NB4 (cell line): Measurements from ENCODE around the gene BRWD1.

Experiments used
- DNase-seq: peaks from one replicate; pipeline ENCODE4 v3.0.0; 2010; ENCODE audit warnings: low read depth
- H3K4me3 ChIP-seq: one replicate; pipeline ENCODE4 v1.5.1; 2011; ENCODE audit warnings: mild to moderate bottlenecking, low read depth, low read length, moderate library complexity
- MYC ChIP-seq: IDR thresholded peaks from 2 replicates; pipeline ENCODE4 v1.6.1; 2011; ENCODE audit warnings: low read depth, low read length
- POLR2A ChIP-seq: IDR thresholded peaks from 2 replicates; pipeline ENCODE4 v1.6.1; 2011; ENCODE audit warnings: mild to moderate bottlenecking; ENCODE audit not compliant: insufficient read length; ENCODE audit errors: extremely low read depth
- TF ChIP-seq, protein P1 (sequence below): IDR thresholded peaks from 2 replicates; pipeline ENCODE4 v1.6.1; 2011; ENCODE audit warnings: low read depth, low read length
- TF ChIP-seq, protein P2 (sequence below): IDR thresholded peaks from one replicate; pipeline ENCODE4 v1.5.1; 2012; ENCODE audit warnings: low read depth, low read length

The BRWD1 gene

DNA sequence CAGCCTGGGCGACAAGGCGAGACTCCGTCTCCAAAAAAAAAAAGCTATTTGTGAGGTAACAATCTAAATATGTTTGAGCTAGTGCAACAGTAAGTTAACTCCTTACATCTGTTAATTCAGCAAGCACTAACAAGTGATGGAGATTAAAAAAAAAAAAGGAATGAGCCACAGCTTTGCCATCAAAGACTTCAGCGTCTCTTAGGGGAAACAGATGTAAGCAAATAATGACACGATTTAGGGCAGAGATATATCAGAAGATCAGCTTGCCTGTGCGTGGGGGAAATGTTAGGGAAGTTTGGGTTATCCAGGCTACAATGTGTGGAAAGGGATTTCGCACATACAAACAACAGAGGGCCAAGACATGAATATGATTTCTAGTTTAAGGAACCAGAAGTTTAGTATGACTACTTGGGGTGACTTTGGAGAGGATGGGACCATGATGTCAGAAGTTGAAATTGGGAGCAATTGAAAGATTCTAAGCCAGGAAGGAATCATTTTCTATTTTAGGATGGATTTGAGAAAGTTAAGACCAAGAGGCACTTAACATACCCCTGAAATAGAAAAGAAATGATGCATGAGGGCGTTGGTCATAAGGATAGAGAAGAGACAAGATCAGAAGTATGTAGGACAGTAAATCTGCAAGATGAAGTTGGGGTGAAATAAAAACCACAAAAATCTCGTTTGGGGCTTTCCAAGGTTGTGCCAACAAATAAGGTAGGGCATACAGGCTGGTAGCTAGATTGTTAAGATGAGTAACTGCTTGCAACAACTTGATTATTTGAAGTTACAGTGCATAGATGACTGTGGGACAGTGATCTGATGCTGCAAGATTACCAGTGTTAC, 2.4 kb upstream of the BRWD1 start:
- TF ChIP-seq MYC, result no peak
- TF ChIP-seq, protein P1, sequence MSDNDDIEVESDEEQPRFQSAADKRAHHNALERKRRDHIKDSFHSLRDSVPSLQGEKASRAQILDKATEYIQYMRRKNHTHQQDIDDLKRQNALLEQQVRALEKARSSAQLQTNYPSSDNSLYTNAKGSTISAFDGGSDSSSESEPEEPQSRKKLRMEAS, result no peak
- TF ChIP-seq, protein P2, sequence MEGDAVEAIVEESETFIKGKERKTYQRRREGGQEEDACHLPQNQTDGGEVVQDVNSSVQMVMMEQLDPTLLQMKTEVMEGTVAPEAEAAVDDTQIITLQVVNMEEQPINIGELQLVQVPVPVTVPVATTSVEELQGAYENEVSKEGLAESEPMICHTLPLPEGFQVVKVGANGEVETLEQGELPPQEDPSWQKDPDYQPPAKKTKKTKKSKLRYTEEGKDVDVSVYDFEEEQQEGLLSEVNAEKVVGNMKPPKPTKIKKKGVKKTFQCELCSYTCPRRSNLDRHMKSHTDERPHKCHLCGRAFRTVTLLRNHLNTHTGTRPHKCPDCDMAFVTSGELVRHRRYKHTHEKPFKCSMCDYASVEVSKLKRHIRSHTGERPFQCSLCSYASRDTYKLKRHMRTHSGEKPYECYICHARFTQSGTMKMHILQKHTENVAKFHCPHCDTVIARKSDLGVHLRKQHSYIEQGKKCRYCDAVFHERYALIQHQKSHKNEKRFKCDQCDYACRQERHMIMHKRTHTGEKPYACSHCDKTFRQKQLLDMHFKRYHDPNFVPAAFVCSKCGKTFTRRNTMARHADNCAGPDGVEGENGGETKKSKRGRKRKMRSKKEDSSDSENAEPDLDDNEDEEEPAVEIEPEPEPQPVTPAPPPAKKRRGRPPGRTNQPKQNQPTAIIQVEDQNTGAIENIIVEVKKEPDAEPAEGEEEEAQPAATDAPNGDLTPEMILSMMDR, result no peak
- no peak for TF ChIP-seq POLR2A
- DNase-seq, result no peak
- H3K4me3 ChIP-seq, result no peak overlapping the region

DNA sequence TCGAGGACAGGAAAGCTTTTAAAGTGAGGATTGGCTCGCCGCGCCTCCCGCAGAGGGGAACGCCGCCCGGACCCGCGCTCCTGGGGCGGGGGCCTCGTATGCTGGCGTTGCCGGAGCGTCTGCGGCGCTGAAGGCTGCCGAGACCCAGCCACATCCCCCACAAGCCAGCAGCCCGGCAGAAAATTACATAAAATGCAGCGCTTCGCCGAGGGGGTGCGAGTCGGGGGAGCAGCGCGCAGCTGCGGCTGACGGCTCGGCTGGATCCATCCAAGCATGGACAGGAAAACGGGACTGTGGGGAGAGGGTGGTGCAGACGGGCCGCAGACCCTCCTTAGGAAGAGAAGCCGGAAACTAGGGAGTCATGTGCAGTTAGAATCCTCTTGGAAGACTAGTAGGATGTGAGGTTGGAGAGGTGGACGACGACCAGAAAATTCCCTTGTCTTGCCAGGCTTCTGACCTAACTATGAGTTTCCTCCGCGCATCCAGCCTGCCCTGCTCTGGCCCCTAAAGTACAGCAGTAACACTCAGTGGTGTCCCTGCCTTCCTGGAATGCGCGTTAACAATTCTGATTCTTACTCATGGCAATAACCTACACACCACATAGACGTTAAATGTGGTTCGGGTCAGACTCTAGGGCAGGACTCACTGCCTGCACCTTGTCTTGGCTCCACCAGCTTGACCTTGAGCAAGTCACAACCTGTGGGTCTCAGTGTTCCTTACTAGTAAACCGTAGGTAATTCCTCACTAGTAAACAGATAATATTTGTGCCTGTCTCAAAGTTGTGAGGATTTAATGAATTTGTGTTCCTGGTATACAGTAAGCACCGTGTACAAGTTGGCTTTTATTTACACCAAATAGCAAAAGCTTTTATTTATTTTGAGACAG, 953 bp upstream of the BRWD1 start:
- no peak for TF ChIP-seq POLR2A
- TF ChIP-seq MYC, result no peak
- TF ChIP-seq, protein P2, result no peak
- TF ChIP-seq, protein P1, result no peak
- H3K4me3 ChIP-seq, result peak overlapping the region; percentile 88
- DNase-seq, result peak; percentile 75

DNA sequence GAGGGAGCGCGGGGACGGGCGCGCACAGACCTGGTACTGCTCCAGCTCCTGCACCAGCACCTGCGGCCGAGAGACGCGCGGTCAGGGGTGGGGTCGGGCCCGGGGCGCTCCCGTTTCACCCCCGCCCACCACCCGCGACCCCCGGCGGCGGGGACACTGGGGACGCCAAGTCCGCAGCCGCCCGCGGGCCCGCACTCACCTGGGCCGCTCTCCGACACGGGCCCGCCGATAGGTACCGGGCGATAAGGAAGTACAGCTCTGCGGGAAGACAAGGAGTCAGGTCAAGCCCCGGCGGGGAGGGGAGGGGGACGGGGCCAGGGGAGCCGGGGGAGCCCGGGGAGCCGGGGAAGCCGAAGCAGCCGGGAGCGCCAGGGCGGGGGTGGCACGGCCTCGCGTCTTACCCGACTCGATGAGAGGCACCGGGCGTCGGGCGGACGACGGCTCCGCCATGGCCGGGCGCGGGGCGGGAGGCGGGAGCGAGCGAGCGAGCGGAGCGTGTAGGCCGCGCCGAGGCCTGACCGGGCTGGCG, 326 bp downstream of the BRWD1 start:
- no peak for DNase-seq
- H3K4me3 ChIP-seq, result peak overlapping the region; percentile 60
- TF ChIP-seq, protein P2, result no peak
- TF ChIP-seq, protein P1, result no peak
- no peak for TF ChIP-seq POLR2A
- no peak for TF ChIP-seq MYC

DNA sequence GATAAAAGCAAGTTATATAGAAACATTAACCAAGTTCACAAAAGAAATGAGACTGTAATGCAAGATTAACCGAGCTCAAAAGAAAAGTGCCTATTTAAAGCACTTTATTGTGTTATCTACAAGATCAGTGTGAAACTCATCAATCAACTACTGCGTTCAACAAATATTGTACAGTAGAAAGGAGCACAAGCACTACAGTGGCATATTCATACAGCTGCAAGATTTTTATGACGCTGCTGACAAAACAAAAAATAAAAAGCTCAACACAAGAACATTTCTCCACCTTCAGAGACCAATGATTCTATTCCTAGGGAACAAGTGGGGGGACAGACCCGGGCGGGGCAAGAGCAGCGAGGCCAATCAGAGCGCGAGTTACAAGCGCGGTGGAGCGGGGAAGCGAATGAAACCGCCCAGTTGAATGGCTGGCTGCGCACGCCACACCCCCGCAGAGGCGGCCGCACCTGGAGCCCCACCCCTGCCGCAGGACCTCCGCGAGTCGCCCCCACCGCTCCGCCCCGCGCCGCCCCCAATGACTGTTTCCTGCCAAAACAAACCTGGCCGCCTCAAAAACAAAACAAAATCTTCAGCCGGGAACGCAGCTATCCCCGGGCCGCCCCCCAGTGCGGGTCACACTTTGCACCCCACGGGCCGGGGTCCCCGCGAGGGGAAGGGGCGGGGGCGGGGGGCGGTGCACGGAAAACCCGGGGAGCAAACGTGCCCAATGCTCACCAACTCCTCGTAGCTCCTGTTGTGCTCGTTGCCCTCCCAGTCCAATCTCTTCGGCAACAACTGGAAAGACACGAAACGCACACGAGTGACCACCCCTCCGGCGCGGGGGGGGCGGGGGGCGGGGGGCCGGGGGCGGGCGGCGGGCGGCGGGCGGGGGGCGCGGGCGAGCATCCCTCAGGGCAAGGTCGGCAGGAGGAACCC, 1.1 kb downstream of the BRWD1 start:
- peak overlapping the region; percentile 70 for H3K4me3 ChIP-seq
- TF ChIP-seq, protein P2, result no peak
- TF ChIP-seq POLR2A (peak; percentile 26), MYC (peak; percentile 42; the same call in 1 of the 2 replicates)
- TF ChIP-seq, protein P1, result 0 out of 2 replicates have a peak, but pooled peaks have one; percentile 21
- peak; percentile 92 for DNase-seq

DNA sequence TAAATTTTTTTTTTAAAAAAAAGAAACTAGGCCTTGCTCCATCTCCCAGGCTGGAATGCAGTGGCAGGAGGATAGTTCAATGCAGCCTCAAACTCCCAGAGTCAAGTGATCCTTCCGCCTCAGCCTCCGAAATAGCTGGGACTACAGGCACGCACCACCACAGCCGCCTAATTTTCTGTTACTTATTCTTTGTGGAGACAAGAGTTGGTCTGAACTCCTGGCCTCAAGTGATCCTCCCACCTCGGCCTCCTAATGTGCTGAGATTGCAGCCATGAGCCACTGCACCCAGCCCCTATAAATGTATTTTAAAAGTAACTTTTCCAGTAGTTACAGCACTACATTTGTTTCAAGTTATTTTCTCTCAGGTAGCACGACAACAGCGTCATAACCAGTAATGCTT, 2.3 kb downstream of the BRWD1 start:
- TF ChIP-seq POLR2A (no peak), MYC (no peak)
- TF ChIP-seq, protein P2, result no peak
- TF ChIP-seq, protein P1, result no peak
- H3K4me3 ChIP-seq, result no peak overlapping the region
- no peak for DNase-seq
